Neuronal stem cell (in vitro differentiated cells): Measurements from ENCODE around the gene CEACAM1.

ENCODE experiments used
- DNase-seq: peaks from one replicate; pipeline ENCODE4 v3.0.0-alpha.2; 2013; ENCODE audit warnings: low spot score
- H2AFZ ChIP-seq: one replicate; pipeline ENCODE4 v1.6.1; 2013; ENCODE audit warnings: mild to moderate bottlenecking, low read length, inconsistent platforms
- H2AK5ac ChIP-seq: 2 replicates; pipeline ENCODE4 v1.6.1; 2013; ENCODE audit warnings: low read depth, mild to moderate bottlenecking, inconsistent platforms, low read length, moderate library complexity, mixed read lengths
- H2BK120ac ChIP-seq: 2 replicates; pipeline ENCODE4 v1.6.1; 2013; ENCODE audit warnings: low read depth, mild to moderate bottlenecking, inconsistent platforms, low read length, moderate library complexity, mixed read lengths
- H2BK12ac ChIP-seq: one replicate; pipeline ENCODE4 v1.6.1; 2013; ENCODE audit warnings: low read length, inconsistent platforms
- H2BK15ac ChIP-seq: 2 replicates; pipeline ENCODE4 v1.6.1; 2013; ENCODE audit warnings: mild to moderate bottlenecking, low read length, inconsistent platforms, mixed read lengths
- H2BK5ac ChIP-seq: one replicate; pipeline ENCODE4 v1.6.1; 2013; ENCODE audit warnings: inconsistent platforms, mild to moderate bottlenecking, low read length, moderate library complexity
- H3K14ac ChIP-seq: one replicate; pipeline ENCODE4 v1.6.1; 2013; ENCODE audit warnings: low read length, inconsistent platforms
- H3K18ac ChIP-seq: 2 replicates; pipeline ENCODE4 v1.6.1; 2013; ENCODE audit warnings: low read length, inconsistent platforms
- H3K23ac ChIP-seq: 2 replicates; pipeline ENCODE4 v1.6.1; 2013; ENCODE audit warnings: low read depth, mild to moderate bottlenecking, mixed read lengths, low read length, inconsistent platforms; ENCODE audit not compliant: poor library complexity
- H3K27ac ChIP-seq: replicated peaks from 3 replicates; pipeline ENCODE4 v1.5.1; 2013; ENCODE audit warnings: low read length, inconsistent platforms
- H3K27me3 ChIP-seq, 3 experiments: 2 replicates each; pipeline ENCODE4 v1.6.1; 2013; ENCODE audit warnings: low read length in 3 of 3, mild to moderate bottlenecking in 2 of 3, inconsistent platforms in 1 of 3, low read depth in 1 of 3, mixed read lengths in 1 of 3, moderate library complexity in 1 of 3; ENCODE audit not compliant: control insufficient read depth in 3 of 3, insufficient read depth in 3 of 3
- H3K36me3 ChIP-seq, 2 donors: replicated peaks in 1 of 2; 2 replicates each; pipeline ENCODE4 v1.6.1; 2013; ENCODE audit warnings: low read length in 2 of 2; ENCODE audit not compliant: control insufficient read depth in 2 of 2, insufficient read depth in 2 of 2
- H3K4ac ChIP-seq: 2 replicates; pipeline ENCODE4 v1.6.1; 2013; ENCODE audit warnings: inconsistent platforms, mild to moderate bottlenecking, low read length, moderate library complexity
- H3K4me1 ChIP-seq, 2 donors: 1 replicate in 1 of 2; 2 replicates in 1 of 2; pipeline ENCODE4 v1.6.1; 2013; ENCODE audit warnings: low read length in 2 of 2, low read depth in 1 of 2; ENCODE audit not compliant: control insufficient read depth in 2 of 2, insufficient read depth in 1 of 2
- H3K4me2 ChIP-seq: one replicate; pipeline ENCODE4 v1.6.1; 2013; ENCODE audit warnings: mild to moderate bottlenecking, low read length, inconsistent platforms; ENCODE audit not compliant: insufficient read depth, poor library complexity, severe bottlenecking
- H3K4me3 ChIP-seq, 2 donors: 2 replicates each; pipeline ENCODE4 v1.5.1; 2013; ENCODE audit warnings: low read length in 2 of 2, mild to moderate bottlenecking in 2 of 2, inconsistent platforms in 1 of 2, moderate library complexity in 1 of 2
- H3K79me1 ChIP-seq: one replicate; pipeline ENCODE4 v1.6.1; 2013; ENCODE audit warnings: low read depth, mild to moderate bottlenecking, inconsistent platforms, low read length, moderate library complexity
- H3K9ac ChIP-seq: one replicate; pipeline ENCODE4 v1.6.1; 2013; ENCODE audit warnings: mild to moderate bottlenecking, low read depth, low read length, inconsistent platforms; ENCODE audit not compliant: poor library complexity
- H3K9me3 ChIP-seq, 2 donors: replicated peaks in 1 of 2; 2 replicates each; pipeline versions ENCODE3 to v1.6.1; 2013; ENCODE audit warnings: low read length in 2 of 2, mild to moderate bottlenecking in 2 of 2, inconsistent platforms in 1 of 2, low read depth in 1 of 2, mixed read lengths in 1 of 2, moderate library complexity in 1 of 2; ENCODE audit not compliant: control insufficient read depth in 2 of 2, insufficient read depth in 1 of 2
- H4K8ac ChIP-seq: one replicate; pipeline ENCODE4 v1.6.1; 2013; ENCODE audit warnings: low read depth, mild to moderate bottlenecking, inconsistent platforms, low read length, moderate library complexity
- H4K91ac ChIP-seq: one replicate; pipeline ENCODE4 v1.6.1; 2013; ENCODE audit warnings: low read length, low read depth, mild to moderate bottlenecking, inconsistent platforms; ENCODE audit not compliant: poor library complexity
- WGBS, 2 donors: extraction: QIAGEN DNeasy Blood & Tissue Kit; methylation state at CpG; one replicate each; pipeline ENCODE4 v1.1.7; 2013; ENCODE audit warnings: missing lambda C conversion rate in 2 of 2, mixed read lengths in 1 of 2; ENCODE audit not compliant: insufficient read length in 2 of 2, insufficient replicate concordance in 1 of 2; ENCODE audit errors: extremely low coverage in 2 of 2; 5-methylcytosine and 5-hydroxymethylcytosine counted together

The CEACAM1 gene

GRCh38 chr19:42512743-42513304 is 15.5 kb downstream of the CEACAM1 start:
- H3K4ac ChIP-seq, result no peak overlapping the region
- H3K4me1 ChIP-seq, result no peaks in the 10 kb centered on the region
- no CpG with 5 or more reads among the region's 10 CpGs for WGBS, 2 donors

GRCh38 chr19:42512130-42512636 is 16.1 kb downstream of the CEACAM1 start:
- Histone ChIP-seq H2BK15ac (no peak overlapping the region), H3K36me3 (no peaks in the 10 kb centered on the region), H4K91ac (no peak overlapping the region), H3K18ac (no peak overlapping the region), H3K4ac (no peak overlapping the region), H3K27me3 (no peaks in the 10 kb centered on the region), H3K4me3 (no peak overlapping the region), H3K14ac (no peak overlapping the region), H2AFZ (no peak overlapping the region), H3K23ac (no peak overlapping the region), H3K9me3 (peaks cover 0 to 6% of the 10 kb centered on the region in 2 donors), H2BK120ac (no peak overlapping the region), H4K8ac (no peak overlapping the region), H3K27ac (no peak overlapping the region), H2AK5ac (no peak overlapping the region), H3K79me1 (no peaks in the 10 kb centered on the region), H2BK12ac (no peak overlapping the region), H3K4me1 (no peaks in the 10 kb centered on the region), H2BK5ac (no peak overlapping the region), H3K9ac (no peak overlapping the region), H3K4me2 (no peak overlapping the region)
- no peak for DNase-seq
- WGBS, 2 donors, result no CpG with 5 or more reads among the region's 5 CpGs

More at GRCh38 chr19:42512743-42513304, 15.5 kb downstream of the CEACAM1 start:
- Histone ChIP-seq H2BK120ac (no peak overlapping the region), H2BK15ac (no peak overlapping the region), H3K18ac (no peak overlapping the region), H3K9me3 (peaks cover 0 to 6% of the 10 kb centered on the region in 2 donors), H3K4me3 (no peak overlapping the region), H3K36me3 (no peaks in the 10 kb centered on the region), H3K27ac (no peak overlapping the region), H2AFZ (no peak overlapping the region), H4K8ac (no peak overlapping the region), H3K23ac (no peak overlapping the region), H3K14ac (no peak overlapping the region), H3K9ac (no peak overlapping the region), H3K4me2 (no peak overlapping the region), H2BK5ac (no peak overlapping the region), H3K79me1 (no peaks in the 10 kb centered on the region), H4K91ac (no peak overlapping the region), H2BK12ac (no peak overlapping the region), H2AK5ac (no peak overlapping the region), H3K27me3 (no peaks in the 10 kb centered on the region)
- no peak for DNase-seq

- Histone ChIP-seq H2AFZ (no peak overlapping the region), H3K23ac (no peak overlapping the region), H3K4me3 (no peak overlapping the region), H3K4me2 (no peak overlapping the region), H3K9me3 (no peaks in the 10 kb centered on the region), H2AK5ac (no peak overlapping the region), H3K27ac (no peak overlapping the region), H3K79me1 (no peaks in the 10 kb centered on the region), H3K27me3 (no peaks in the 10 kb centered on the region), H3K4ac (no peak overlapping the region), H3K14ac (no peak overlapping the region), H2BK120ac (no peak overlapping the region), H2BK15ac (no peak overlapping the region), H4K8ac (no peak overlapping the region), H3K18ac (no peak overlapping the region), H4K91ac (no peak overlapping the region), H3K9ac (no peak overlapping the region), H3K4me1 (no peaks in the 10 kb centered on the region), H2BK5ac (no peak overlapping the region), H3K36me3 (no peaks in the 10 kb centered on the region), H2BK12ac (no peak overlapping the region)
- no peak for DNase-seq
- no CpG with 5 or more reads among the region's 4 CpGs for WGBS, 2 donors
These were observed 16.9 kb downstream of the CEACAM1 start for GRCh38 chr19:42511340-42511739.

- no peak overlapping the region for H3K27ac ChIP-seq
- H2BK5ac ChIP-seq, result no peak overlapping the region
- H3K18ac ChIP-seq, result no peak overlapping the region
- H3K4me2 ChIP-seq, result no peak overlapping the region
- H3K9me3 ChIP-seq, result no peaks in the 10 kb centered on the region
- no peak overlapping the region for H4K8ac ChIP-seq
- no peak overlapping the region for H3K23ac ChIP-seq
- no peaks in the 10 kb centered on the region for H3K36me3 ChIP-seq
- no peak overlapping the region for H2BK15ac ChIP-seq
- peaks cover 0 to 1% of the 10 kb centered on the region in 2 donors for H3K4me1 ChIP-seq
- no peak overlapping the region for H3K4ac ChIP-seq
- no peak overlapping the region for H2AK5ac ChIP-seq
- DNase-seq, result no peak
- no peaks in the 10 kb centered on the region for H3K79me1 ChIP-seq
- no peaks in the 10 kb centered on the region for H3K27me3 ChIP-seq
- H3K14ac ChIP-seq, result no peak overlapping the region
- H2BK12ac ChIP-seq, result no peak overlapping the region
- H3K9ac ChIP-seq, result no peak overlapping the region
- H4K91ac ChIP-seq, result no peak overlapping the region
- no peak overlapping the region for H2BK120ac ChIP-seq
- no peak overlapping the region for H3K4me3 ChIP-seq
- H2AFZ ChIP-seq, result no peak overlapping the region
These were observed 19.3 kb downstream of the CEACAM1 start for GRCh38 chr19:42508892-42509444.
